Measurements from ENCODE around the gene PPP2R5C. TPM values are rescaled to one million over a fixed set of nuclear protein-coding genes. Genes with fewer than 3 reads are reported as not detected.
A peak's percentile ranks its signal among the peaks of the same experiment; 100 is the strongest.

PPP2R5C gene
- total RNA-seq, 1 experiment from 2014 or later: 89.9 TPM

- TF ChIP-seq PREB (CRISPR knock-in tag; IDR thresholded peaks at IDR 0.05; ENCODE audit: borderline replicate concordance) (no peak), ELF4 (CRISPR knock-in tag; IDR thresholded peaks at IDR 0.05; ENCODE audit: low read depth) (no peak), HMGA2 (CRISPR knock-in tag; IDR thresholded peaks at IDR 0.05) (no peak), CTCF (IDR thresholded peaks at IDR 0.05) (no peak), ATF3 (CRISPR knock-in tag; conservative IDR thresholded peaks at IDR 0.05) (no peak), IRF2 (CRISPR knock-in tag; IDR thresholded peaks at IDR 0.05; ENCODE audit: borderline replicate concordance, low read depth) (no peak), ZNF232 (CRISPR knock-in tag; IDR thresholded peaks at IDR 0.05) (no peak), OVOL2 (CRISPR knock-in tag; IDR thresholded peaks at IDR 0.05; ENCODE audit: borderline replicate concordance) (no peak), NFYB (CRISPR knock-in tag; conservative IDR thresholded peaks at IDR 0.05; ENCODE audit: low read depth) (no peak), EMX1 (CRISPR knock-in tag; IDR thresholded peaks at IDR 0.05) (no peak), AR (CRISPR knock-in tag; IDR thresholded peaks at IDR 0.05) (no peak), ZBTB21 (CRISPR knock-in tag; IDR thresholded peaks at IDR 0.05; ENCODE audit: borderline replicate concordance) (no peak), SMAD3 (CRISPR knock-in tag; IDR thresholded peaks at IDR 0.05; ENCODE audit: borderline replicate concordance) (no peak), ZNF138 (CRISPR knock-in tag; conservative IDR thresholded peaks at IDR 0.05) (no peak)
- Mint-ChIP-seq H3K36me3 (no peaks in the 10 kb centered on the region), H3K9me3 (no peaks in the 10 kb centered on the region), H3K4me3 (no peak overlapping the region), H3K4me1 (peaks cover 33% of the 10 kb centered on the region), H3K27ac (0 out of 2 replicates have a peak overlapping the region, but pooled peaks have one; percentile 10), H3K27me3 (ENCODE audit: low read depth) (no peaks in the 10 kb centered on the region)
- ATAC-seq (peak; percentile 58), DNase-seq (ENCODE audit: low spot score) (no peak)
- ChIA-PET POLR2A (interaction anchor here (0.6 kb wide), 1 partner anchor 41 kb away, joined by 4 read pairs; no protein-coding TSS in a partner anchor), CTCF (interaction anchor here (0.5 to 2.4 kb wide), 4 partner anchors 73 to 1028 kb away, joined by 3 to 14 read pairs (median 3); no protein-coding TSS in a partner anchor)
Observed at GRCh38 chr14:101843665-101844064, 82.2 kb downstream of the PPP2R5C start.

- Mint-ChIP-seq H3K36me3 (no peaks in the 10 kb centered on the region), H3K9me3 (no peaks in the 10 kb centered on the region), H3K4me3 (no peak overlapping the region), H3K27me3 (ENCODE audit: low read depth) (no peaks in the 10 kb centered on the region), H3K27ac (no peak overlapping the region), H3K4me1 (peaks cover 33% of the 10 kb centered on the region)
- ATAC-seq: no peak
- ChIA-PET POLR2A (no interaction called here), CTCF (interaction anchor here (0.6 to 2.4 kb wide), 2 partner anchors 73 to 117 kb away, joined by 3 to 14 read pairs; no protein-coding TSS in a partner anchor)
- no peak for DNase-seq (ENCODE audit: low spot score)
- TF ChIP-seq FOXJ3 (CRISPR knock-in tag; IDR thresholded peaks at IDR 0.05; ENCODE audit: borderline replicate concordance) (no peak), AFF4 (CRISPR knock-in tag; IDR thresholded peaks at IDR 0.05; ENCODE audit: borderline replicate concordance) (no peak), E2F5 (CRISPR knock-in tag; IDR thresholded peaks at IDR 0.05) (no peak), ZNF396 (CRISPR knock-in tag; IDR thresholded peaks at IDR 0.05; ENCODE audit: borderline replicate concordance) (no peak), FOXK1 (CRISPR knock-in tag; IDR thresholded peaks at IDR 0.05) (no peak), NR3C1 (CRISPR knock-in tag; conservative IDR thresholded peaks at IDR 0.05; ENCODE audit: low read depth) (no peak), SMAD3 (CRISPR knock-in tag; IDR thresholded peaks at IDR 0.05; ENCODE audit: borderline replicate concordance) (no peak), NR2C2 (CRISPR knock-in tag; IDR thresholded peaks at IDR 0.05) (no peak), FOXP1 (CRISPR knock-in tag; IDR thresholded peaks at IDR 0.05; ENCODE audit: borderline replicate concordance) (no peak), KAT7 (CRISPR knock-in tag; IDR thresholded peaks at IDR 0.05; ENCODE audit: borderline replicate concordance) (no peak)
Observed at GRCh38 chr14:101844219-101844618, 82.7 kb downstream of the PPP2R5C start.

Measured in WTC11 (cell line).